A549 (cell line): ENCODE data around the gene FRMD4A.

Source experiments
- CTCF ChIP-seq: fragments of >200 bp; sonication (Bioruptor Twin); formaldehyde crosslinking; IDR thresholded peaks from 3 replicates; pipeline ENCODE4 v1.5.1; 2016
- HDAC2 ChIP-seq: fragments of 200-600 bp; sonication (generic); IDR thresholded peaks from 2 replicates; pipeline ENCODE4 v1.6.1; 2016
- HMGXB4 ChIP-seq: fragments of 250-450 bp; sonication (Bioruptor Pico); IDR thresholded peaks from 2 replicates; pipeline ENCODE4 v1.5.0; 2021; ENCODE audit warnings: mild to moderate bottlenecking, moderate library complexity, borderline replicate concordance
- MAFK ChIP-seq: fragments of 450-650 bp; IDR thresholded peaks from 2 replicates; pipeline ENCODE4 v1.6.1; 2014; ENCODE audit not compliant: partially characterized antibody
- MYC ChIP-seq: IDR thresholded peaks from 2 replicates; pipeline ENCODE4 v1.6.1; 2012; ENCODE audit warnings: mild to moderate bottlenecking, inconsistent platforms, low read length, improper control_type of control experiment, borderline replicate concordance
- NFE2L2 ChIP-seq: fragments of 150-350 bp; conservative IDR thresholded peaks from 2 replicates; pipeline ENCODE4 v1.6.1; 2014; ENCODE audit warnings: low read length
- NR3C1 ChIP-seq: fragments of >200 bp; sonication (Bioruptor Twin); formaldehyde crosslinking; IDR thresholded peaks from 3 replicates; pipeline ENCODE4 v1.6.1; 2017
- POLR2A ChIP-seq: IDR thresholded peaks from 2 replicates; pipeline ENCODE4 v1.6.1; 2012; ENCODE audit warnings: mild to moderate bottlenecking, low read length
- REST ChIP-seq: fragments of 200-600 bp; sonication (generic); IDR thresholded peaks from 2 replicates; pipeline ENCODE4 v1.6.1; 2016; ENCODE audit warnings: antibody characterized with exemption, mild to moderate bottlenecking, moderate library complexity
- RNF2 ChIP-seq: fragments of 200-600 bp; sonication (generic); IDR thresholded peaks from 2 replicates; pipeline ENCODE4 v1.6.1; 2016; ENCODE audit warnings: low read depth, mild to moderate bottlenecking, antibody characterized with exemption, moderate library complexity, borderline replicate concordance
- SREBF2 ChIP-seq: fragments of 450-650 bp; IDR thresholded peaks from 2 replicates; pipeline ENCODE4 v1.6.1; 2014; ENCODE audit warnings: mild to moderate bottlenecking, moderate library complexity

- TF ChIP-seq CTCF = no peak
- no peak for TF ChIP-seq HMGXB4 (CRISPR knock-in tag)
- no peak for TF ChIP-seq MAFK
- TF ChIP-seq NR3C1 = no peak
- TF ChIP-seq HDAC2 = no peak
- no peak for TF ChIP-seq RNF2
- TF ChIP-seq REST = no peak
- TF ChIP-seq POLR2A = no peak
- no peak for TF ChIP-seq MYC
- no peak for TF ChIP-seq SREBF2
- no peak for TF ChIP-seq NFE2L2
Measured at GRCh38 chr10:14025283-14026189, 305.2 kb downstream of the FRMD4A start.
